Inflammatory macrophage treated with lipopolysaccharide for 4 hours (primary cell): ENCODE measurements around the gene MCM7.
A peak's percentile ranks its signal among the peaks of the same experiment; 100 is the strongest.

Experiments used
- DNase-seq: peaks from one replicate; pipeline ENCODE4 v3.0.0-alpha.2; 2020

The MCM7 gene

GRCh38 chr7:100093054-100093453, 8.1 kb downstream of the MCM7 start:
- DNase-seq = no peak

- DNase-seq = no peak
Observed at GRCh38 chr7:100091411-100092181, 9.6 kb downstream of the MCM7 start.

- DNase-seq = no peak
Observed at GRCh38 chr7:100090527-100091410, 10.4 kb downstream of the MCM7 start.

GRCh38 chr7:100089458-100090196, 11.6 kb downstream of the MCM7 start:
- DNase-seq = no peak

- peak; percentile 78 for DNase-seq
Observed at GRCh38 chr7:100088621-100089457, 12.4 kb downstream of the MCM7 start, which contains the start of gene COPS6. Gene COPS6, plus strand, starts transcription at chr7:100088969. Its CDS starts 22 bp downstream, at chr7:100088991.

- no peak for DNase-seq
Observed at GRCh38 chr7:100088095-100088620, 13.0 kb downstream of the MCM7 start.

- DNase-seq = no peak
Observed at GRCh38 chr7:100087055-100087750, 14.0 kb downstream of the MCM7 start.

- no peak for DNase-seq
Observed at GRCh38 chr7:100085515-100085914, 15.7 kb downstream of the MCM7 start.

GRCh38 chr7:100082978-100083377, 18.2 kb downstream of the MCM7 start:
- no peak for DNase-seq

- peak; percentile 99 for DNase-seq
Observed at GRCh38 chr7:100081535-100082102, 19.6 kb downstream of the MCM7 start, which contains the start of gene ZNF3. Gene ZNF3, minus strand, starts transcription at chr7:100081723. Its CDS starts 4,366 bp downstream, at chr7:100077357.

- DNase-seq = peak; percentile 19
Observed at GRCh38 chr7:100080907-100081534, 20.2 kb downstream of the MCM7 start.

GRCh38 chr7:100079024-100079560, 22.1 kb downstream of the MCM7 start:
- DNase-seq = no peak

- DNase-seq = no peak
Observed at GRCh38 chr7:100077205-100077604, 24.0 kb downstream of the MCM7 start.

- no peak for DNase-seq
Observed at GRCh38 chr7:100075418-100075817, 25.8 kb downstream of the MCM7 start.

GRCh38 chr7:100074841-100075240, 26.4 kb downstream of the MCM7 start:
- DNase-seq = no peak

- DNase-seq = no peak
Observed at GRCh38 chr7:100072462-100072861, 28.7 kb downstream of the MCM7 start.

GRCh38 chr7:100071018-100071723, 30.0 kb downstream of the MCM7 start:
- no peak for DNase-seq

- DNase-seq = no peak
Observed at GRCh38 chr7:100069991-100070390, 31.2 kb downstream of the MCM7 start.

- DNase-seq = no peak
Observed at GRCh38 chr7:100066953-100067352, 34.2 kb downstream of the MCM7 start.
